Left ventricle myocardium inferior (tissue), 1 donor: ENCODE results near the gene AP1G2. TPM values are rescaled to one million over a fixed set of nuclear protein-coding genes. Genes with fewer than 3 reads are reported as not detected.
A peak's percentile ranks its signal among the peaks of the same experiment; 100 is the strongest.

Source experiments
- DNase-seq: peaks from one replicate; pipeline ENCODE4 v3.0.0-alpha.2; 2020
- H3K27ac ChIP-seq: fragments of 200-600 bp; replicated peaks from 2 replicates; pipeline ENCODE4 v1.8.0; 2021
- H3K27me3 ChIP-seq: fragments of 200-600 bp; 2 replicates; pipeline ENCODE4 v1.8.0; 2021; ENCODE audit warnings: low read depth
- H3K36me3 ChIP-seq: fragments of 200-600 bp; 2 replicates; pipeline ENCODE4 v1.8.0; 2021
- H3K4me1 ChIP-seq: fragments of 200-600 bp; 2 replicates; pipeline ENCODE4 v1.8.0; 2021
- H3K4me3 ChIP-seq: fragments of 200-600 bp; 2 replicates; pipeline ENCODE4 v1.8.0; 2021; ENCODE audit warnings: mild to moderate bottlenecking, moderate library complexity
- H3K9me3 ChIP-seq: fragments of 200-600 bp; replicated peaks from 2 replicates; pipeline ENCODE4 v1.8.0; 2021
- intact Hi-C: fragments of 100-400 bp; cut with micrococcal nuclease; formaldehyde crosslinking; loops from one replicate; pipeline ENCODE4 v1.11.0; 2022
- total RNA-seq: library from RNA; stranded (reverse); fragmentation: NEBNext Ultra II Directional; extraction: Animal tissue kit (Norgen Biotek cat#: 25700); gene quantifications from one replicate; pipeline ENCODE4 v1.2.1, GENCODE V29; 2021
- TF ChIP-seq, protein P1 (sequence below): fragments of 200-600 bp; IDR thresholded peaks from 2 replicates; pipeline ENCODE4 v1.8.0; 2021; ENCODE audit warnings: antibody characterized with exemption, mild to moderate bottlenecking, borderline replicate concordance
- donor health status: DM: no; HTN: yes; CAD: no; lungs with severe emphysema.

The AP1G2 gene
- total RNA-seq, 1 donor from 2014 or later, result 10.4 TPM

DNA sequence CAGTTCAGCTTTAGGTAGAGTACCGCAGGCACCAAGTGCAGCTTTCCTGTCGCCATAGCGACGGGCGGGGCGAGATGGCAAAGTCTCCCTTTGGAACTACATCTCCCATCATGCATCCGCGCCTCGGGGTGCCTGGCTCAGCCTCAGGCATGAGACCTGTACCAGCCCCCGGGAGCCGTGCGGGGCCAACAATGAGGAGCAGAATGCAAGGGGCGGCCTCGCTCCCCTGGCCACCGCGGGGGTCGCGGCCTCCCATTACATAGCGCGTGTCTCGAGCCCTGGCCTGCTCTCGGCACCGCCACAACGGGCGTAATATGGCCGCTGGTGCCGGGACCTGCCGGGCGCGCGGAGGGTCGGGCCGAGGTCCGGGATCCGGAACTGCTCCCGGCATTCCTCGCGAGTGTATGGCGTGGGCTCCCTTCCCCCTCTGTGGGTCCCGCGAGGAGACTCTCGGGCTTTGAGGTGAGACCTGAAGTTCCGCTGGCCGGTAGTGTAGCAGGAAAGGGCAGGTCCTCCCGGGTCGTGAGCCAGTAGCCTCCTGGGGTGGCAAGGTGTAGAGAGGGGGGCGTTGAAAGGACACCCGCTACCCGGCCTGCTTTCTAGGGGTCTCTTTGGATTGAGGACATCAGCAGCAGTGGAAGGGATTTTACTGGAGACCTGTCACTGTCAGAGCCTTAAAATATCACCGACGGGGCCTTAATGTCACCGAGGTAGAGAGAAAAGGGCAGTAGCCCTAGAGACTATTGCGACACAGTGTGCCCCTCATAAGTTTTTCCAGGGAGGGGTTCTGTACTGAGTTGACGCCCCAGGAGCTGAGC is 11.5 kb downstream of the AP1G2 start, which contains the start of gene THTPA:
Gene THTPA (plus strand): TSS at position 390 of the 818 bp plus-strand sequence. CDS start 487 bp downstream, outside the sequence.
- peaks cover 13% of the 10 kb centered on the region for H3K36me3 ChIP-seq
- H3K9me3 ChIP-seq, result no peaks in the 10 kb centered on the region
- peaks cover 44% of the 10 kb centered on the region for H3K4me1 ChIP-seq
- TF ChIP-seq, protein P1, sequence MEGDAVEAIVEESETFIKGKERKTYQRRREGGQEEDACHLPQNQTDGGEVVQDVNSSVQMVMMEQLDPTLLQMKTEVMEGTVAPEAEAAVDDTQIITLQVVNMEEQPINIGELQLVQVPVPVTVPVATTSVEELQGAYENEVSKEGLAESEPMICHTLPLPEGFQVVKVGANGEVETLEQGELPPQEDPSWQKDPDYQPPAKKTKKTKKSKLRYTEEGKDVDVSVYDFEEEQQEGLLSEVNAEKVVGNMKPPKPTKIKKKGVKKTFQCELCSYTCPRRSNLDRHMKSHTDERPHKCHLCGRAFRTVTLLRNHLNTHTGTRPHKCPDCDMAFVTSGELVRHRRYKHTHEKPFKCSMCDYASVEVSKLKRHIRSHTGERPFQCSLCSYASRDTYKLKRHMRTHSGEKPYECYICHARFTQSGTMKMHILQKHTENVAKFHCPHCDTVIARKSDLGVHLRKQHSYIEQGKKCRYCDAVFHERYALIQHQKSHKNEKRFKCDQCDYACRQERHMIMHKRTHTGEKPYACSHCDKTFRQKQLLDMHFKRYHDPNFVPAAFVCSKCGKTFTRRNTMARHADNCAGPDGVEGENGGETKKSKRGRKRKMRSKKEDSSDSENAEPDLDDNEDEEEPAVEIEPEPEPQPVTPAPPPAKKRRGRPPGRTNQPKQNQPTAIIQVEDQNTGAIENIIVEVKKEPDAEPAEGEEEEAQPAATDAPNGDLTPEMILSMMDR, result no peak
- peak within 1 kb of the TSS; percentile 97 for H3K27ac ChIP-seq
- no peaks in the 10 kb centered on the region for H3K27me3 ChIP-seq
- peak within 1 kb of the TSS; percentile 80 for H3K4me3 ChIP-seq
- peak; percentile 94 for DNase-seq
- intact Hi-C loops, result no loop called here

DNA sequence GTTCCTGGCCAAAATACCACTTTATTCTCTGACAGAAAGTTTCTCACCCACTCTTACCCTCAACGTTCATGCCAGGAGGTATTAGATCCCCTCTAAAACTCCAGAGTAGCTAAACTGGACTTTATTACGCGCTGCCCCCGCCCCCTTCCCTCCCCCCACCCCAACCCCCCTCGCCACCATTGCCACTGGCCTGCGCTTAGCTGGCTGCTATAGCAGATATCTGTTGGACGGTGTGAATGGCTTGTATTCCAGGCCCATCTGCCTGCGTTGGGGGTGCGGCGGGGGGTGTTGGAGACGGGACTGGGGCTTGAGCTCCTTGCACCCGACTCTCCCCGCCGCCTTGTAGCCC is 12.1 kb downstream of the AP1G2 start:
- no peak for DNase-seq
- Histone ChIP-seq H3K4me3 (peak overlapping the region; percentile 80), H3K4me1 (peaks cover 50% of the 10 kb centered on the region), H3K9me3 (no peaks in the 10 kb centered on the region), H3K27me3 (no peaks in the 10 kb centered on the region), H3K36me3 (peaks cover 11% of the 10 kb centered on the region), H3K27ac (peak overlapping the region; percentile 97)
- intact Hi-C loops, result no loop called here
- TF ChIP-seq, protein P1, result no peak

DNA sequence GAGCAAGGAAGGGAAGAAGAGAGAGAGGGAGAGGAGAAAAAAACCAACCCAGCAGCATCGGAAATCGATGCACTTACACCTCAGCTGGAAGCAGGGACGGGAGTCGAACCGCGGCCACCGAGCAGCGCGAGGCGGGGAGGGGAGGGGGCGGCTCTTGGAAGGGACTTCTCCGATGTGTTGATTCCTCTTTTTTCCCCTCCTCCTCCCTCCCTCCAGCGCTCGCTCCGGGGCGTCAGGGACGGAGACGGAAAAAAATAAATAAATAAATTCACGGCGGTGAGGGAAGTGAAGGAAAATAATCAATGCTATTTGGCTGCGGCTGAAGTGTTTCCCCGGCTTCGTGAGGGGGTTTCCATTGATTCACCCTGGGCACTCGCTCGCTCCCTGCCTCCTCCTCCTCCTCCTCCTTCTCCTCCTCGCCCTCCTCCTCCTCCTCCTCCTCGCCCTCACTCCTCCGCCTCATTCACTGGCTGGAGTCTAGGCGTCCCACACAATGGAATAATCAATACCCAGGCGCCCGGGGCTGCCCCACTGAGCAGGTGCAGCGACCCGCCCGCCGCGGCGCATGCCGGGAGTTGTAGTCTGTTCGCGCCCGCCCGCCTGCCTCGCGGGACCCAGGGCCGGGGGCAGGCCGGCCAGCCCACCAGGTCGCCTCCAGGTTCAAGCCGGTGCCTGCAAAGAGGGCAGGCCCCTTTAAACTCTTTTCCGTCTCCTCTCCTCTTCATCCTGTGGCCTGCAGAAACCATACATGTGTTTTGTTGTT is 16.1 kb downstream of the AP1G2 start, which contains the start of gene ZFHX2:
Gene ZFHX2 (minus strand): TSS at position 500 of the 763 bp plus-strand sequence. CDS start 16,440 bp downstream, outside the sequence.
- peak within 1 kb of the TSS; percentile 77 for H3K4me3 ChIP-seq
- H3K27me3 ChIP-seq, result peaks cover 7% of the 10 kb centered on the region
- H3K4me1 ChIP-seq, result peaks cover 37% of the 10 kb centered on the region
- no peaks in the 10 kb centered on the region for H3K36me3 ChIP-seq
- DNase-seq, result peak; percentile 82
- no peaks in the 10 kb centered on the region for H3K9me3 ChIP-seq
- TF ChIP-seq, protein P1, result no peak
- intact Hi-C loops, result no loop called here
- H3K27ac ChIP-seq, result peak within 1 kb of the TSS; percentile 59

- Histone ChIP-seq H3K9me3 (no peaks in the 10 kb centered on the region), H3K27ac (peak overlapping the region; percentile 59), H3K27me3 (peaks cover 7% of the 10 kb centered on the region), H3K36me3 (no peaks in the 10 kb centered on the region), H3K4me3 (peak overlapping the region; percentile 77), H3K4me1 (peaks cover 37% of the 10 kb centered on the region)
- DNase-seq, result peak; percentile 50
- intact Hi-C loops, result no loop called here
- TF ChIP-seq, protein P1, result no peak
Observed at GRCh38 chr14:23550812-23551265, 16.8 kb downstream of the AP1G2 start.

- Histone ChIP-seq H3K36me3 (no peaks in the 10 kb centered on the region), H3K27ac (no peak overlapping the region), H3K27me3 (peaks cover 7% of the 10 kb centered on the region), H3K9me3 (no peaks in the 10 kb centered on the region), H3K4me3 (peak overlapping the region; percentile 77), H3K4me1 (peaks cover 35% of the 10 kb centered on the region)
- intact Hi-C loops, result no loop called here
- DNase-seq, result no peak
- TF ChIP-seq, protein P1, result no peak
Observed at GRCh38 chr14:23550131-23550811, 17.3 kb downstream of the AP1G2 start.
